Activated CD4-positive, alpha-beta T cell treated with anti-CD3 and anti-CD28 coated beads for 4 hours (primary cell): ENCODE measurements around the gene PCDHGA1.
A peak's percentile ranks its signal among the peaks of the same experiment; 100 is the strongest.
"Not testable (repeated sequence)": the region's sequence is repeated elsewhere in the genome, so short reads cannot be mapped to it uniquely, and the experiment has no call there.

Experiments used
- DNase-seq, 2 donors: peaks; one replicate each; pipeline ENCODE4 v3.0.0-alpha.2; 2020

Gene PCDHGA1

DNA sequence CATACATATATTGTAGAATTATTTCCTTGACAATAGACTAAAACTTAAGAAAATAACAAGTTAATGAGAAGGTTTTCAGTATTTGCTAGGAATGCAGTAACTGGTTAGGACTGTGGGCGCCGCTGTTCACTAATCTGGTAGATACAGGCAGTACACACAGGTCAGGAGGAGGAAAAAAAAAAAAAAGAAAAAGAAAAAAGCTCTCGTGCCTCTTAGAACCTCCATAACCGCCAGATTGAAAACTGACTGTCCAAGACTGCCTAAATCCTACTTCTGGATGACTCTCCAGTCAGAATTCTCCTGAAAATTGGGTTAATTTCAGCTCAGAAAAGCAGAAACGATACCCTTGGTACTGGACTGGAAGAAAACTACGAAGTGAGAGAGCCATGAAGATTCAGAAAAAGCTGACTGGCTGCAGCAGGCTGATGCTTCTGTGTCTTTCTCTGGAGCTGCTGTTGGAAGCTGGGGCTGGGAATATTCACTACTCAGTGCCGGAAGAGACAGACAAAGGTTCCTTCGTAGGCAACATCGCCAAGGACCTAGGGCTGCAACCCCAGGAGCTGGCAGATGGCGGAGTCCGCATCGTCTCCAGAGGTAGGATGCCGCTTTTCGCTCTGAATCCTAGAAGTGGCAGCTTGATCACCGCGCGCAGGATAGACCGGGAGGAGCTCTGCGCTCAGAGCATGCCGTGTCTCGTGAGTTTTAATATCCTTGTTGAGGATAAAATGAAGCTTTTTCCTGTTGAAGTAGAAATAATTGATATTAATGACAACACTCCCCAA, at the start of gene PCDHGA1:
PCDHGA1 (plus strand) TSS at position 216 of the 782 bp plus-strand sequence.
- no peak for DNase-seq

DNA sequence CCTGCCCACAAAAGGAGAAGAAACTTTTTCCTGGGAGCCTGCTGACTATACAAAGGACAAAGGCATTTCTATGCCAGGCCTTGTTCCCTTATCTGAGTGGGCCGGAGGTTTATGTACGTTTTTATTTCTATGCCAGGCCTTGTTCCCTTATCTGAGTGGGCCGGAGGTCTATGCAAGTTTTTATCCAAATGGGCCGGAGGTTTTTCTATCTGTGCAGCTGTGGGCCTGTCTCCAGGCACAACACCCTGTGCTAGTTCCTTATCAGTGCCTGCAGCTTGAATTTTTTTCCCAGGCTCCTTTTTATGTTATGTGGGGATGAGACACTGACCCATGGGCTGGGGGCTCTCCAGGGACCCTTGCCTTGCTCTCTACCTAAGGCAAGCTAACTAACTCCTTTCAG, 31.9 kb upstream of the PCDHGA1 start:
- no peak for DNase-seq

DNA sequence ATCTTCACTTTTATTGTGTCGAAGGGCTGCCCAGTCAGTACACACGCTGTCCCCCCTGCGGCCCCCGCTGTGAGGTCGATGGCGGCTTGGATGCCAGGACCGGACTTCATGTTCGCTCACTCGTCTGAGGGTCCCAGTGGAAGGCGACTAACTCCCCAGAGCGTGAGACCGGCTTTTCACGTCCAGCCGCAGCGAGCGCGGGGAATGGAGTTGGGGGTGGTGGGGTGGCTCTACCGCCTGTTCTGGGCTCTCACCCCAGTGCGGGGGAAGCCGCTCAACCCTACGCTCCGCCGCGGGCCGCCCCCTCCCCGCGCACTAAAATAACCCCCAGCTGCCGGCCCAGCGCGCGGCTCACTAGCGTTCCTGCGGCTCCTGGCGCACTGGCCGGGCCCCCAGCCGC, 26.6 kb upstream of the PCDHGA1 start, which contains the start of gene SLC25A2:
SLC25A2 (minus strand) TSS at position 294 of the 400 bp plus-strand sequence; CDS start at position 110, 184 bp downstream.
- no peak for DNase-seq

DNA sequence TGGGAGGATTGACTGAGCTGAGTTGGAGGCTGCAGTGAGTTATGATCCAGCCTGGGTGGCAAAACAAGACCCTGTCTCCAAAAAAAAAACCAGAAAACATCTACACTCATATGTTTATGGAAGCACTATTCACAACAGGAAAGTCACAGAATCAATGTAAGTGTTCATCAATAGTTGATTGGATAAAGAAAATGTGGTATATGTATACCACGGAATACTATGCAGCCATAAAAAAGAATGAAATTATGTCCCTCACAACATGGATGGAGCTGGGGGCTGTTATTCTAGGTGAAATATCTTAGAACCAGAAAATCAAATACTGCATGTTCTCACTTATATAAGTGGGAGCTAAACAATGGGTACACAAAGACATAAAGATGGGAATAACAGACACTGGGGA, 23.7 kb upstream of the PCDHGA1 start:
- no peak for DNase-seq

DNA sequence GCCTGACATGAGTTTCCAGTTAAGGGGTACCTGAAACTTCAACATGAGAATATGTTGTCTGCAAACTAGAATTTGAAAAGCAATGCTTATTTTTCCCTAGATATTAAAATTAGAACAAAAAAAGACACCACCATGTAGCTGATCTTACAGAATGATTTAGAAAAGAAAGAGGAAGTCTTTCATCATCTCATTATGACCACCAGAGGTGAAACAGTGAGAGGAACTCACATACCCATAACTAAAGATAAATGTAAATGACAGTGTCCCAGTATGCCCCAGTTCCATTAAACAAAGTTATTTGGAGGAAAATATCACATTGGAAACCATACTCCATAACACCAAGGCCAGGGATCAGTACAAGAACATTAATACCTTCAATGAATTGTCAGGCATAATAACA, 16.6 kb upstream of the PCDHGA1 start:
- DNase-seq = no peak

DNA sequence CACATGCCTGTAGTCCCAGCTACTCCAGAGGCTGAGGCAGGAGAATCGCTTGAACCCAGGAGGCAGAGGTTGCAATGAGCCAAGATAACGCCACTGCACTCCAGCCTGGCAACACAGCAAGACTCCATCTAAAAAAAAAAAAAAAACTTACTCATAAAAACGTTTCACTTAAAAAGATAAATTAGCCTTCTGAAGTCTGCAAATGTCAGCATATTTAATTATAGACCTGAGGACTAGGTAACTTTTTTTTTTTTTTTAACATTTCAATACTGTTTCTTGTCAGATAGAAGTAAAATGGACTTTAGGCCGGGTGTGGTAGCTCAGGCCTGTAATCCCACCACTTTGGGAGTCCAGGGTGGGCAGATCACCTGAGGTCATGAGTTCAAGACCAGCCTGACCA, 13.4 kb upstream of the PCDHGA1 start:
- not testable (repeated sequence) for DNase-seq

DNA sequence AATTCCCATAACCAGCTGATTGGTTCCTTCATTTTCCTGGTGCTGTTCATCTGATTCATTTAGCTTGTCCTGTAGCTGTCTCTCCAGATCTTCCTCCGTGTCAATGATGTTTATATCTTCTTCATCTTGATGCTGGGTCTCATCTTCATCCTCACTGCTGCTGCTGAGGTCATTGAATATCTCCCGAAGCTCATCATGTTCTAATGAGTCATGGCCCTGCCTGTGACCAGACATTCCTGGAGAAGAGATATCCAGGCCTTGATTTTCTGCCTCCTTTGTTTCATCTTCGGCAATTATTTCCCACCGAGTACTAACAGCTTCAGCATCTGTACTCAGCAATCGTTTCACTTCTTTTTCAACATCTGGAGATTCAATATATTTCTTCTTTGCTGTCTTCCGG, 11.1 kb upstream of the PCDHGA1 start:
- no peak for DNase-seq

DNA sequence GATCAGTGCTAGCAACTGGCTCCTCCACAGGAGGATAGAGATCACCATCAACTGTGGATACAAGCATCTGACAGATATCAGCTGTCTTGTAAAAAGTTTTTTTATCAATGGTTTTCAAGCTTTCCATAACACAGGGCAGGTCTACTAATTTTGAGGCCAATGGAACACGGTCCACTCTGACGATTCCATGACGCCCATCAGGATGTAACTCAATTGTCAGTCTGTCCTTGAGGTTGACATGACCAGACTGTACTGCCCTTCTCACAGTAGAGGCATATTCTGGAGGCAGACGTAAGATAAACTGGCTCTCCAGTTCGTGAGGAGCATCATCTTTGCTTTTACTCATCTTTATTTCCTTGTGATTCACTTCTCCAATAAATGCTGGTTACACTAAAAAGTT, 10.6 kb upstream of the PCDHGA1 start:
- no peak for DNase-seq

DNA sequence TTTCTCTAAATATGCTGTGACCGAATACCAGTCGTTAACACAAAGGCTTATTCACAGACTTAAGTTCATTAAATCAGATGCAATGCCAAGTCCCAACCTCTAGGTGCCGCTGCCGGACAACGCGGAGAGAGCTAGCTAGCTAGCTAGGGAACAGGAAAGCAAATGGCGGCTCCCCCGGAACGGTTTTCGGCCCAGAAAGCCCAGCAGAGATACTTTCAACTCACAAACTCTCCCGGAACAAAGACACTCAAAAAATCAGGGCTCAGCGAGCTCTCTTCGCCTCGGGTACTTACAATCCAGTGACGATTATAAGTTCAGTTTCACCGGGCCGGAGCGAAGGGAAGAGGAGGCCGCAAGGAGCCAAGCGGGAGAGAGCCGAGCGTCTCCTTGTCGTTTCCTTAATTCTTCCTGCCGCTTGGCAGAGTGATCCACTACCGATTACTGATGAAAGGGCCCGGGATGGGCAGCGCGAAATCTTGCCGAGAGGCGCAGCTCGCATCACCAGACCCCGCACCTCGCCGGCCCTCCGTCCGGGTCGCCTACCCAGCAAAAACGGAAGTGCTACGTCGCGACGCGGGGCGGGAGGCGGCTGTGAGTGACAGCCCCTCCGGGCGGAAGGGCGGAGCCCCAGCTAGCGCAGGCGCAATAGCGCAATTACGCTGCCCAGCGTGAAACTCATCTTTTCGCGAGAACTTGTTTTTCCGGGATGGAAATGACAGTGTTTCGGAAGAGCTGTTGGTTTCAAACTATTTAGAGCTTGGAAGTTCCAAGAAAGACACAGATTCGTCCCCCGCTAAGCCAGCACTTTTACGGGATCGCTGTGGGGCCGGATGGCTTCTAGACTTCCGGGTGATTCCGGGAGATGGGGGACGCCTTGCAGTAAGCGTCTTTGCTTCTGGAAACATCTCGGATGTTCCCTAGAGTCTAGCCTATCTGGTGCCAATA, 9.8 kb upstream of the PCDHGA1 start, which contains the start of gene TAF7:
TAF7 (minus strand) TSS at position 560 of the 945 bp plus-strand sequence. CDS start 740 bp downstream, outside the sequence.
- peak; percentile 90 to 91 for DNase-seq

DNA sequence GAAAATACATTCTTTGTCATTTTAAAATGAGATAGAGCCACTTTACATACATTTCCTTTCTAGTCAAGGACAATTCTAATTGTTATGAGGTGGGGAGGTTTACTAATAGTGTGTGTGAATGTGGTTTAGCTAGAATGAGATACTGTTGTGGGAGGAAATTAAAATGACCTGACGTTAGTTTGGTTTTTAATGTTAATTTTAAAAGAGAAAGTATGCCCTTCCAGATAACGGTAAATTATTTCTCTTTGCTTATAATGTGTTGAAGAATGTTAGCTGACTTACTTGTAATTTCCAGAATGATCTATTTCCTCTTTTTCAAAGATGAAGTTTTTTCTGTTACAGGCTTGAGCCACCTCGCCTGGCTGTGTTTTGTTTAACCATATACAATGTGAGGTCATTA, 8.1 kb upstream of the PCDHGA1 start:
- no peak for DNase-seq

DNA sequence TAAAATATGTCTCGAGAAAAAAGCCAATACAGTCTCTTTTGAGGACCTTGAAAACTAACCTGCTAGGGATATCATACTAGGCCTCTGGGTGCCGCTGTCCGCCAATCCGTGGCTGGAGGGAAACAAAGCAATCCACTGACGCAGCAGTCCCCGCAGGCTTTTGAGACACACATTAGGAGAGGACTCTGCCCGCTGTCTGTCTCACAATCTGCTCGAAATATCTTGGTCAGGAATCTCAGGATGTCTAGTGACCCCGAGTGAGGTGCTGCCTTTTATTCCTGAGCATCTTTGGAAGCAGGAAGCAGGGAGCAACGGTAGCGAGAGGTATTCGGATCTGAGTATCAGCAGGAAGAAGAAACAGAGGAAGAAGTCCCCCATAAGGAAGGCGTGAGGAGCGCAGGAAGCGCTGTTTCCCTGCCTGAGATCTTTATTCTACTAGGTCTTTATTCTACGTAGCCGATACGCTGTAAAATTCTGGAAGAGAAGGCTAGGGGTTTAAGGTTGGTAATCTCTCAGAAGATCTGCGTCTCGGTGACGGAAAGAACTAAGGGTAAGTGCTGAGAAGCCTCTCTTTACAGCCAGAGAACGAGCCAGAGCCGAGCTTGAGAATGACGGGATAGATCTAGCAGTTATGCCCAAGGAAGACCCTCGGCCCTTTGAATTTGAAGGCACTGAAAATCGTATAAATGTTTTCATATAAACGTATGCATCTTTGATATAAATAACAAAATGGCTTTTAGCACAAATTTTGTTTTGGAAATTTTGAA, 4.0 kb upstream of the PCDHGA1 start:
- peak; percentile 61 to 67 for DNase-seq

DNA sequence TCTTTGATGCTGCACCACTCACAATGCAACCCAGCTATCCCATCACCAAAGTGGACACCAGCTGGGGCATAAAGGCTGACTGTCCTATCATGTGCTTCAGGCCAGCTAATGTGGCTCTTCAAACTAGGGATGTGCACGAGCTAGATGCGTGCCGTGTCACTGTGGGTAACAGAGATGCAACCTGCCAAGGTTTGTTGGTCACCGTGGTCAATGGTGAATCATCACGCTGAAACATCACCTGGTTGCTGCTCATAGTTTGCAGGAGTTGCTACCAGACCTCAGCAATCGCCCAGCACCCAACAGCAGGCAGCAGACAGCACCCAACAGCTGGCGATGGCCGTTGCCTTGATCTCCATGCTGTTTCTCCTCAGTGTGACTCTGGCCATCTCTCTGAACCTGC, 2.1 kb upstream of the PCDHGA1 start:
- no peak for DNase-seq

DNA sequence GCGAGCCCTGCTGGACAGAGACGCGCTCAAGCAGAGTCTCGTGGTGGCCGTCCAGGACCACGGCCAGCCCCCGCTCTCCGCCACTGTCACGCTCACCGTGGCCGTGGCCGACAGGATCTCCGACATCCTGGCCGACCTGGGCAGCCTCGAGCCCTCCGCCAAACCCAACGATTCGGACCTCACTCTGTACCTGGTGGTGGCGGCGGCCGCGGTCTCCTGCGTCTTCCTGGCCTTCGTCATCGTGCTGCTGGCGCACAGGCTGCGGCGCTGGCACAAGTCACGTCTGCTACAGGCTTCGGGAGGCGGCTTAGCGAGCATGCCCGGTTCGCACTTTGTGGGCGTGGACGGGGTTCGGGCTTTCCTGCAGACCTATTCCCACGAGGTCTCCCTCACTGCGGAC, 2.3 kb downstream of the PCDHGA1 start:
- DNase-seq = not testable (repeated sequence)

DNA sequence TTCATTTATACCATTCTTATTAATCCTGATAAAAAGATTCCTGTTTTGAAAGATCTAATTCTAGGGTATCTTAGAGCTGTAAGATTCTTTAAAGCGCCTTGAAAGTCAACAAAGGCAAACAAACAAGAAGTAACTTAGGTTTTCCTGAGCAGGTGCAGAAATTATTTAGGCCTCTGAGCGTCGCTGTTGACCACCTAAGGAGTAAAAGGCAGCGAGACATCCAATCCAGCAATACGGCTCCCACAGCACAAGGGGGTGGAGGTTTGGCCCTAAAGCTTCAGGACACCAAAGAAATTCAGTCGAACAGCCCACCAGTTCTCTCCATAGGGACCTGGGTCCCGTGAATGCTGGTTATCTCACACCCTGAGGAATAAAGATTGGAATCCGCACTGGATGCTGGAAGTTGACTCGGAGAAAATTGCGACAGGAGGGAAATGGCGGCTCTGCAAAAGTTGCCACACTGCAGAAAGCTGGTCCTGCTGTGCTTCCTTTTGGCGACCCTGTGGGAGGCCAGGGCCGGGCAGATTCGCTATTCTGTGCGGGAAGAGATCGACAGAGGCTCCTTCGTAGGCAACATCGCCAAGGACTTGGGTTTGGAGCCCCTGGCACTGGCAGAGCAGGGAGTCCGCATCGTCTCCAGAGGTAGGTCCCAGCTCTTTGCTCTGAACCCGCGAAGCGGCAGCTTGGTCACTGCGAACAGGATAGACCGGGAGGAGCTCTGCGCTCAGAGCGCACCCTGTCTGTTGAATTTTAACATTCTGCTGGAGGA, 8.4 kb downstream of the PCDHGA1 start, which contains the start of gene PCDHGA2:
PCDHGA2 (plus strand) TSS at position 223 of the 769 bp plus-strand sequence.
- DNase-seq = no peak

DNA sequence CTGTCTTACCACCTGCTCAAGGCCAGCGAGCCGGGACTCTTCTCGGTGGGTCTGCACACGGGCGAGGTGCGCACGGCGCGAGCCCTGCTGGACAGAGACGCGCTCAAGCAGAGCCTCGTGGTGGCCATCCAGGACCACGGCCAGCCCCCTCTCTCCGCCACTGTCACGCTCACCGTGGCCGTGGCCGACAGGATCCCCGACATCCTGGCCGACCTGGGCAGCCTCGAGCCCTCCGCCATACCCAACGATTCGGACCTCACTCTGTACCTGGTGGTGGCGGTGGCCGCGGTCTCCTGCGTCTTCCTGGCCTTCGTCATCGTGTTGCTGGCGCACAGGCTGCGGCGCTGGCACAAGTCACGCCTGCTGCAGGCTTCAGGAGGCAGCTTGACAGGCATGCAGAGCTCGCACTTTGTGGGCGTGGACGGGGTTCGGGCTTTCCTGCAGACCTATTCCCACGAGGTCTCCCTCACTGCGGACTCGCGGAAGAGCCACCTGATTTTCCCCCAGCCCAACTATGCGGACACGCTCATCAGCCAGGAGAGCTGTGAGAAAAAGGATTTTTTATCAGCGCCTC, 10.6 kb downstream of the PCDHGA1 start:
- not testable (repeated sequence) for DNase-seq

DNA sequence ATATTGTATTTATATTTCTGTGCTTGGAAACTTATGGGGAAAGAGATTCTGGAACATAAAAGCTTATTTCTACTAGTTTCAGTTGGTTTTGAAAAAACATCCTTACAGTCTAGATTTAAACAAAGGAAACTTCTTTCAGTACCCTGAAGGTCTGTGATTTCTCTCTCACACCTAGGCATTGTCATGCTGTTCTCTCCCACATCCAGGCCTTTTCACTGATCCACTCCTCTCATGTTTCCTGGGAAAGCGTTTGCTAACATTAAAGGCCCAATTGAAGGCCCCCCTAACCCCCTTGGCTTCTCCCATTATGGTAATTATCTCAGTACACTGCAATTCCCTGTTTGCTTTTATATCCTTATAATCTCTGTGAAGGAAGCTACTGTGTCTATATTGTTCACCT, 12.5 kb downstream of the PCDHGA1 start:
- DNase-seq = no peak

DNA sequence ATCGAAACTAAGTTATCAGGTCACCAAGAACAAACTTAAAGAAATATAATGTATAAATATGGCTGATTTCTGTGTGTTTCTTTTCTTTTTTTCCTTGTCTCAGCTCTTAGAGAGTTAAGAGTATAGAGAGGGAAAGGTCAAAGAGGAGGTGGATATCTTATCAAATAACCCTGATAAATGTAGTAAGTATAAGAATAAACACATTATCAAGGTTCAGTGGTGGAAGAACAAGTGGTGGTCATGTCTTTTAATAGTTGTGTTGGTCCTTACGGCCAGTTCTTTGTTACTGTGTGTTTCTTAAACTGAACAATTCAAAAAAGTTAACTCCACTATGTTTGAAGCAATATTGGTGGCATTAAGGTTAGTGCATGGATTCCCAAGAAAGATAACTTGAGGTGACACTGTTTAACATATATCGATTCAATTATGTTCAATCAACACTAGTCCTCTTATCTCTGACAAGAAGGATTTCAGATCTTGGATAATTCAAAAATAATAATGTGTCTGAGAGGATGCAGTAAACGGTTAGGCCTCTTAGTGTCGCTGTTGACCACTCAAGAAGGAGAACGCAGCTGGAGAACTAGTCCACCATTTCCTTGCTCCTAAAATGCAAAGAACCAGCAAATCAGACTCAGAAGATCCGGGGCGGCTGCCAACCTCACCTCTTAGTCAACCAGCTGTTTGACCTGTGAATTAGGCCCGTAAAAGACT, 13.1 kb downstream of the PCDHGA1 start, which contains the start of gene PCDHGA3:
PCDHGA3 (plus strand) TSS at position 588 of the 711 bp plus-strand sequence. CDS start 205 bp downstream, outside the sequence.
- DNase-seq = no peak

DNA sequence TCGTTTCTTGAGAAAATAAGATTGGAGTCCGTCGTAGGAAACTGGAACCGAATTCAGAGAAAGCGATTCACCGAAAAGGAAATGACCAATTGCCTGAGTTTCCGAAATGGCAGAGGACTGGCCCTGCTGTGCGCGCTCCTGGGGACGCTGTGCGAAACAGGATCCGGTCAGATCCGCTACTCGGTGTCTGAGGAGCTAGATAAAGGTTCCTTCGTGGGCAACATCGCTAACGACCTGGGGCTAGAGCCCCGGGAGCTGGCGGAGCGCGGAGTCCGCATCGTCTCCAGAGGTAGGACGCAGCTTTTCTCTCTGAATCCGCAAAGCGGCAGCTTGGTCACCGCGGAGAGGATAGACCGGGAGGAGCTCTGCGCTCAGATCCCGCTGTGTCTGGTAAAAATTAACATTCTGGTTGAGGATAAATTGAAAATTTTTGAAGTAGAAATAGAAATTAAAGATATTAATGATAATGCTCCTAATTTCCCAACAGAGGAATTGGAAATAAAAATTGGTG, 13.7 kb downstream of the PCDHGA1 start:
- no peak for DNase-seq

DNA sequence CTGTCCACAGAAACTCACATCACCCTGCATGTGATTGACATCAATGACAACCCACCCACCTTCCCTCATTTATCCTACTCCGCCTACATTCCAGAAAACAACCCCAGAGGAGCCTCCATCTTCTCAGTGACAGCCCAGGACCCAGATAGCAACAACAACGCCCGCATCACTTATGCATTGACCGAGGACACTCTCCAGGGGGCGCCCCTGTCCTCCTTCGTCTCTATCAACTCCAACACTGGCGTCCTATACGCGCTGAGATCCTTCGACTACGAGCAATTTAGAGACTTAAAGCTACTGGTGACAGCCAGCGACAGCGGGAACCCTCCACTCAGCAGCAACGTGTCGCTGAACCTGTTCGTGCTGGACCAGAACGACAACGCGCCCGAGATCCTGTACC, 15.0 kb downstream of the PCDHGA1 start:
- DNase-seq = no peak

DNA sequence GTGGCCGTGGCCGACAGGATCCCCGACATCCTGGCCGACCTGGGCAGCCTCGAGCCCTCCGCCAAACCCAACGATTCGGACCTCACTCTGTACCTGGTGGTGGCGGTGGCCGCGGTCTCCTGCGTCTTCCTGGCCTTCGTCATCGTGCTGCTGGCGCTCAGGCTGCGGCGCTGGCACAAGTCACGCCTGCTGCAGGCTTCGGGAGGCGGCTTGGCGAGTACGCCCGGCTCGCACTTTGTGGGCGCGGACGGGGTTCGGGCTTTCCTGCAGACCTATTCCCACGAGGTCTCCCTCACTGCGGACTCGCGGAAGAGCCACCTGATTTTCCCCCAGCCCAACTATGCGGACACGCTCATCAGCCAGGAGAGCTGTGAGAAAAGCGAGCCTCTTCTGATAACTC, 15.7 kb downstream of the PCDHGA1 start:
- DNase-seq = not testable (repeated sequence)
